Suprapubic skin (tissue), 4 donors: ENCODE data around the gene JAKMIP3. TPM values are rescaled to one million over a fixed set of nuclear protein-coding genes. Genes with fewer than 3 reads are reported as not detected.

Source experiments
- DNase-seq, 2 donors: peaks; one replicate each; pipeline ENCODE4 v3.0.0-alpha.2; 2019; ENCODE audit warnings: low spot score in 2 of 2
- H3K27ac ChIP-seq: fragments of 200-600 bp; sonication (generic); one replicate; pipeline ENCODE4 v1.5.1; 2019
- H3K27me3 ChIP-seq: fragments of 200-600 bp; sonication (generic); one replicate; pipeline ENCODE4 v1.5.1; 2019
- H3K36me3 ChIP-seq: fragments of 200-600 bp; sonication (generic); one replicate; pipeline ENCODE4 v1.5.1; 2019
- H3K4me1 ChIP-seq: fragments of 200-600 bp; sonication (generic); one replicate; pipeline ENCODE4 v1.5.1; 2019
- H3K4me3 ChIP-seq: fragments of 200-600 bp; sonication (generic); one replicate; pipeline ENCODE4 v1.5.1; 2019; ENCODE audit warnings: mild to moderate bottlenecking
- H3K9me3 ChIP-seq: fragments of 200-600 bp; sonication (generic); one replicate; pipeline ENCODE4 v1.5.1; 2019
- CTCF ChIP-seq, 2 donors: fragments of 200-600 bp in 1 of 2; fragments of 450-650 bp in 1 of 2; sonication (generic) in 1 of 2; IDR thresholded peaks; one replicate each; pipeline ENCODE4 v1.5.1; 2016 to 2019; ENCODE audit warnings: antibody characterized with exemption in 2 of 2, mild to moderate bottlenecking in 1 of 2, moderate library complexity in 1 of 2
- EP300 ChIP-seq: sonication (generic); formaldehyde crosslinking; IDR thresholded peaks from one replicate; pipeline ENCODE4 v1.6.1; 2017; ENCODE audit warnings: antibody characterized with exemption
- POLR2A ChIP-seq, 2 donors: fragments of 450-650 bp; IDR thresholded peaks; one replicate each; pipeline ENCODE4 v1.6.1; 2017; ENCODE audit warnings: antibody characterized with exemption in 2 of 2, mild to moderate bottlenecking in 2 of 2, moderate library complexity in 2 of 2
- POLR2AphosphoS5 ChIP-seq, 3 donors: sonication (generic); formaldehyde crosslinking; IDR thresholded peaks; one replicate each; pipeline ENCODE4 v1.6.1; 2017; ENCODE audit warnings: antibody characterized with exemption in 3 of 3
- WGBS: methylation state at CpG from one replicate; pipeline ENCODE4 v1.1.5; 2018; 5-methylcytosine and 5-hydroxymethylcytosine counted together
- total RNA-seq, 4 donors: library from RNA; depleted of rRNA; stranded (reverse); fragments of >200 nt; gene quantifications; one replicate each; pipeline ENCODE4 v1.1.0, GENCODE V29; 2016

JAKMIP3 gene
- total RNA-seq, 4 donors from 2014 or later: 0.15 to 2.4 (median 0.51) TPM

DNA sequence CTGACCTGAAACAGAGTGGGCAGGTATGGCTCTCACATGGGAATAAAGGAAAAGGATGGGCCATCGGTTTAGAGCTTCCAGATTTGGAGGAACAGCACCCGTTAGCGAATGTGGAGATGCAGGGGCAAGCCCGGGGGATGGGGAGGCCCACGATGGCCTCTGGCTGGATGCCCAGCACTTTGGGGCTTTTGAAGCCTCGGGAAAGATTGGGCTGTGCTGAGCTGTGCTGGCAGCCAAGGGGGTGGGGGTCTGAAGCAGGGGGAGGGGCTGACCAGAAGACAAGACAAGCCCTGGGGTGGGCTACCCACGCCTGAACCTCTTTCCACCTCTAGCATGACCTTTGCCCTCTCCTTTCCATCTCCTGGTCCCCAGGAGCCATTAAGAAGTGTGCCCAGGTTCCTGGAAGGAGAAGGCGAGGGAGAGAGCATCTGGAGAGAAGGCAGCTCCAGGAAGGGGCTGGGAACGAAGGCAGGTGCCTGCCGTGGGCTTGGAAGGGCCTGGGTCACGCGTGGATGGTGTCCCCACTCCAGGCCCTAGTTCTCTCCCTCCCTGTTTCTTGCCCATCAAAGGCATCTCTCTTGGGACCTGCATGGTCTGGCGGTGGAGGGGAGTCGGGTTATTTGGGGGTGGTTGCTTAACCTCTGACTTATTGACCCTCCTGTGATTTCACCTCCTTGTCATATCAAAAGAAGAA lies 39.7 kb downstream of the JAKMIP3 start:
- 89% methylated on average over 8 of the region's 14 CpGs for WGBS
- H3K4me3 ChIP-seq: no peak overlapping the region
- DNase-seq: no peak
- H3K36me3 ChIP-seq: no peaks in the 10 kb centered on the region
- H3K27ac ChIP-seq: no peak overlapping the region
- no peaks in the 10 kb centered on the region for H3K27me3 ChIP-seq
- TF ChIP-seq EP300 (no peak), CTCF (IDR thresholded peaks at IDR 0.05) (no peak), POLR2A (IDR thresholded peaks at IDR 0.05) (no peak), POLR2AphosphoS5 (IDR thresholded peaks at IDR 0.05) (no peak)
- no peaks in the 10 kb centered on the region for H3K4me1 ChIP-seq
- no peaks in the 10 kb centered on the region for H3K9me3 ChIP-seq

DNA sequence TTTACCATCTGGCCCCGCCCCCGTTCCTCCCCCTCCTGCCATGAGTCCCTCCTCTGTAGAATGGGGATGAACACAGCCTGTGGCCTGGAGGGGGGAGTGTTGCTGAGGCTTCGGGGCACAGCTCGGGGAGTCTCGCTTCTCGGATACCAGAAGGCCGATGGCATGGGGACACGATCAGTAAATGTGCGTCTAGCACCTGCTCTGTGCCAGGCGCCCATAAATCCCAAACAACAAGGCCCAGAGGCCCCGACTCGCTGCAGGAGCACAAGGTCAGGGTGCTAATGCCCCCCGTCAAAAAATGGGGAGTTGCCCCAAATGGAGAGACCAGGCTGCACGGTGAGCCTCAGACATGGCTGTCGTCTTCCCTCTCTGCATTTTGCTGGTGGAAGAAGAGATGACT lies 40.7 kb downstream of the JAKMIP3 start:
- TF ChIP-seq CTCF (IDR thresholded peaks at IDR 0.05): no peak
- TF ChIP-seq POLR2A (IDR thresholded peaks at IDR 0.05): no peak
- no peak for TF ChIP-seq EP300
- TF ChIP-seq POLR2AphosphoS5 (IDR thresholded peaks at IDR 0.05): no peak
- no peaks in the 10 kb centered on the region for H3K9me3 ChIP-seq

DNA sequence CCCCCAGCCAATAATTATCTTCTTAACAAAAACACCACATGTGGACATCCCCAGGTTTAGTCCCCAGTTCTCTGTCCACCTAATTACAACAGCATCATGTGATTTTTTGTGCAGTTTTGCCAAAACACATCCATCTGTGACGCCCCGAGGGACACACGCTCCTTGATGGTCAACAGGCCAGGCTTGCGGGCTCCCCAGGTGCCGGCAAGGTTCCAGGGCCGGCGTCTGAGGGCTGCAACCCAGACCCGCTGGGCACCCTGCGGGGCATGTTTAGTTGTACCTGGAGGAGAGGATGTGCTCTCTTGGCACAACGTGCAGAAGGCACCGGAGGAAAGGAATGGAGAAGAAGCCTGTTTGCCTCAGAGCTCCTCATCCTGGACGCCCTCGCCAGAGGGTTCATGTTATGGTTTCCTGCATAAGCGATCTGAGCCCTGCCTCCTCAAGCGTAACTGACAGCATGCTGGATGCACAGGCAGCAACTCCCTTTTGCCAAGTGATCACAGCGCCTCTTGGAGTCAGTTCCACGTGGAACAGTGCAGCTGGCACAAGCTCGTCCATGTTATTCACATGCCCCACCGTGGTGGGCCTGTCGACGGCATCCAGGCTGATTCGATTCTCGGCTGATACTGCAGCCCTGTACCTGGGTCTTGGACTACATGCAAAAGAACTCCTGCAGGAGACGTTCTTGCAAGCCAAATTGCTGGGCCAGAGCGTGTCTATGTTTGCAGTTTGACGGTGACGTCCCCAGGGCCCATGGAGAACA lies 41.6 kb downstream of the JAKMIP3 start:
- no peaks in the 10 kb centered on the region for H3K4me1 ChIP-seq
- no peak for DNase-seq
- 73% methylated on average over 18 of the region's 27 CpGs for WGBS
- TF ChIP-seq POLR2A (IDR thresholded peaks at IDR 0.05): no peak
- TF ChIP-seq EP300: no peak
- no peak for TF ChIP-seq CTCF (IDR thresholded peaks at IDR 0.05)
- TF ChIP-seq POLR2AphosphoS5 (IDR thresholded peaks at IDR 0.05): no peak
- H3K27ac ChIP-seq: no peak overlapping the region
- no peaks in the 10 kb centered on the region for H3K27me3 ChIP-seq
- H3K9me3 ChIP-seq: no peaks in the 10 kb centered on the region
- no peaks in the 10 kb centered on the region for H3K36me3 ChIP-seq
- H3K4me3 ChIP-seq: no peak overlapping the region

More for the DNA sequence above, 40.7 kb downstream of the JAKMIP3 start:
- H3K4me1 ChIP-seq: no peaks in the 10 kb centered on the region
- no peaks in the 10 kb centered on the region for H3K27me3 ChIP-seq
- H3K4me3 ChIP-seq: no peak overlapping the region
- WGBS: 87% methylated on average over 12 of the region's 15 CpGs
- no peaks in the 10 kb centered on the region for H3K36me3 ChIP-seq
- DNase-seq: no peak
- no peak overlapping the region for H3K27ac ChIP-seq

DNA sequence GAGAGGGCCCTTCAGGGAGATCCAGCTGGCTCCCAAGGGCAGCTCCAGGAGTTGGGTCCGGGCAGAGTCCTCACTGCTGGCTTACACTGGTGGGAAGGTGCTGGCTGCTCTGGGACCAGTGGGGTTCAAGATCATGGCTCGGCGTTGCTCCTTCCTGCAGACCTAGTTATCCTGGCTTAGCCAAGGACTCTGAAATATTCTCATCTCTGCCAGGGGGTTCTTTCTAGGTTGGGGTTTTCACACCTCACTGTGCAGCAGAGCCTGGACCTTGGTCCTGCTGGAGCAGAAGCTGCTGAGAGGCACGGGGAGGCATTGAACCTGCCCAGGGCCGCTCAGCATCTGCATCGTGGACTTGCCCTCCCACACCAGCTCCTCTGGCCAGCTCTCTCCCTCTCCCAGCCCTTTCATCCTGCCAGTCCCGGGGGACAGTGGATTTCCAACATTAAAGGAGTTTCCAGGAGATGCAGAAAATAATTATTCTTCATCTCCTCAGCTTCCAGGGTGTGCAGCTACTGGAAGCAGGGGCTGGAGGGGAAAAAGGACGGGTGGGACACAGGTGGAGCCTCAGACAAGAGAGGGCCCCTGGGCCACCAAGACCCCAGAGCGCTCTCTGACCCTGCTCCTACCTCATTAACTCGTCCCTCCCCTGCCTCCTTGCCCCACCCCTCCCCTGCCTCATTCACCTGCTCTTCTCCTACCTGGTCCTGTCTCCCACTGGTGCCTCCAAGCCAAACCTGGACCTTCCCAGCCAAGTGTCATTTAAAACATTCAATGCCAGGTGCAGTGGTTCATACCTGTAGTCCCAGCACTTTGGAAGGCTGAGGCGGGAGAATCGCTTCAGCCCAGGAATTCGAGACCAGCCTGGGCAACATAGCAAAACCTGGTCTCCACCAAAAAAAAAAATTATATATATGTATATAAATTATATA lies 42.5 kb downstream of the JAKMIP3 start:
- 79% methylated on average over 11 of the region's 13 CpGs for WGBS
- TF ChIP-seq POLR2AphosphoS5 (IDR thresholded peaks at IDR 0.05): no peak
- TF ChIP-seq POLR2A (IDR thresholded peaks at IDR 0.05): no peak
- TF ChIP-seq CTCF (IDR thresholded peaks at IDR 0.05): no peak
- no peak for TF ChIP-seq EP300
- no peak for DNase-seq

More for the DNA sequence above, 42.5 kb downstream of the JAKMIP3 start:
- Histone ChIP-seq H3K27ac (no peak overlapping the region), H3K27me3 (no peaks in the 10 kb centered on the region), H3K36me3 (no peaks in the 10 kb centered on the region), H3K9me3 (no peaks in the 10 kb centered on the region), H3K4me3 (no peak overlapping the region), H3K4me1 (no peaks in the 10 kb centered on the region)
